Spinal cord (tissue), 10 donors: ENCODE measurements around the gene HECTD4. TPM values are rescaled to one million over a fixed set of nuclear protein-coding genes. Genes with fewer than 3 reads are reported as not detected.

ENCODE experiments used
- DNase-seq, 6 donors: peaks; one replicate each; pipeline versions ENCODE4 v3.0.0 to v3.0.0-alpha.2; 2013 to 2015; ENCODE audit warnings: low spot score in 6 of 6, low read depth in 4 of 6
- H3K27ac ChIP-seq: one replicate; pipeline ENCODE4 v1.5.1; 2013; ENCODE audit warnings: low read depth, low read length, control low read depth
- H3K27me3 ChIP-seq: one replicate; pipeline ENCODE4 v1.6.1; 2013; ENCODE audit warnings: low read length; ENCODE audit not compliant: control insufficient read depth, insufficient read depth
- H3K36me3 ChIP-seq: one replicate; pipeline ENCODE4 v1.6.1; 2013; ENCODE audit warnings: low read length; ENCODE audit not compliant: control insufficient read depth, insufficient read depth
- H3K4me1 ChIP-seq: one replicate; pipeline ENCODE4 v1.6.1; 2013; ENCODE audit warnings: low read length; ENCODE audit not compliant: control insufficient read depth, insufficient read depth
- H3K4me3 ChIP-seq: one replicate; pipeline ENCODE4 v1.5.1; 2013; ENCODE audit warnings: low read depth, low read length, control low read depth
- H3K9me3 ChIP-seq: one replicate; pipeline ENCODE4 v1.6.1; 2013; ENCODE audit warnings: low read length; ENCODE audit not compliant: control insufficient read depth, insufficient read depth
- WGBS: methylation state at CpG from one replicate; pipeline ENCODE4 v1.1.5; 2013; ENCODE audit warnings: missing lambda C conversion rate; ENCODE audit not compliant: insufficient coverage; 5-methylcytosine and 5-hydroxymethylcytosine counted together
- polyA plus RNA-seq, 2 donors: library from polyadenylated mRNA; unstranded; fragments of 120-200 nt; gene quantifications; one replicate each; pipeline ENCODE4 v1.2.1, GENCODE V29; 2013; ENCODE audit not compliant: insufficient read length in 2 of 2
- total RNA-seq, 2 donors: library from RNA; depleted of rRNA in 1 of 2; stranded (reverse); fragments of 120-200 nt in 1 of 2; fragments of >200 nt in 1 of 2; gene quantifications; one replicate each; pipeline versions ENCODE4 v1.2.3 to v1.2.4, GENCODE V29; 2013 to 2014
- donor health status: healthy.

HECTD4 gene
- total and polyA plus RNA-seq, 4 donors = 54.0 to 121 (median 111) TPM

DNA sequence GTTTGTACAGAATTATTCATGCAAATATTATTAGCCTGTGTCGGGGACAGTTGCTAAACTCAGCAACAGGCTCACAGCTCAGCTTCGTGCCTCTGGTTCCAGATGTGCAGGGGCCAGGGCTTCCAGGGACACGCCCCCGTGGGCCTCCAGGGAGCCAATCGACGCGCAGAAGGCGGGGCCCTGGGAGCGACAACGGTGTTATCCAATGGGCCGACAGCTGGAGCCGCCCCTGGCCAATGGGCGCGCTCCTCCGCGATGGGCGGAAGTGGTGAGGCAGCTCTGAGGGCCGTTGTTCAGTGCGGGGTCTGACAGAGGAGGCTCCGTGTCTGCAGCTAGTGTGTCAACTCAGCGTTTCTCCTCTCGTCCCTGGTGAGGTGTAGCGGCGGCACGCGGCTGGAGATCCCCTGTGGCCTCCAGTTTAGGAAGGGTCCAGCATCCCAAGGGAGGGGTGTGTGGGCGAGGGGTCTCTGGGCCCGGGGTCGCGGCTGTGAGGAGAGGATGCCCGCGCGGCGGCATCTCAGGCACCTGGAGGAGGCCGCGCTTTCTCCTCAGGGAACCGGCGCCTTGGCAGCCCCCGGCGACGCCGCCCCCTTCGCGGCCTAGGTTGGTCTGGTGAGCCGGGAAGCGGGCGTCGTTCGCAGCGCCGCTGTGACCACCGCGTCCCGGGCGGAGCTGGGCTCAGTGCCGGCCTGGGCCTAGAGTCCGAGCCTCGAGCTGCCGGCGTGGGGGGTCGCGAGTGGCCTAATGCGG, 256.8 kb downstream of the HECTD4 start, which contains the start of gene TRAFD1:
Gene TRAFD1 (plus strand): TSS at position 311 of the 750 bp plus-strand sequence. CDS start 4,963 bp downstream, outside the sequence.
- H3K4me3 ChIP-seq = peak within 1 kb of the TSS; percentile 79
- H3K9me3 ChIP-seq = no peaks in the 10 kb centered on the region
- H3K27me3 ChIP-seq = no peaks in the 10 kb centered on the region
- WGBS = 0% methylated on average over 60 of the region's 63 CpGs
- DNase-seq = peak; percentile 92 to 99 (median 94)
- peak within 1 kb of the TSS; percentile 91 for H3K27ac ChIP-seq
- no peaks in the 10 kb centered on the region for H3K36me3 ChIP-seq
- peaks cover 14% of the 10 kb centered on the region for H3K4me1 ChIP-seq

DNA sequence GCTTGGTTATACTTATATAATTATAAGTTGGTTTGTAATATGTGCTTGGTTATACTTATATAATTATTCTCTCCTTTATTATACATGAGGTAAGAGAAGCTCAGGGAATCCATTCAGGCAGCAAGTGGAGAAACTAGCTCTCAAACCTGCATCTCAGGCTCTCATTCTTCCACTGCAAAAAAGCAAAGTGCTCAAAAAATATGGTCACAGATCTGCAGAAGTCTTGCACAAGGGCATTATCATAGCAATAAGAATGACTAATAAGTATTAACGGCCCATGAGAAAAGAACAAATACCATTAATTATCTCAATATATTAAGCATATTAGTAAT, 257.3 kb downstream of the HECTD4 start:
- Histone ChIP-seq H3K36me3 (no peaks in the 10 kb centered on the region), H3K4me1 (peaks cover 14% of the 10 kb centered on the region), H3K27me3 (no peaks in the 10 kb centered on the region), H3K4me3 (peak overlapping the region; percentile 79), H3K9me3 (no peaks in the 10 kb centered on the region), H3K27ac (peak overlapping the region; percentile 2)
- WGBS = no CpG with 5 or more reads among the region's 1 CpG
- DNase-seq = no peak

DNA sequence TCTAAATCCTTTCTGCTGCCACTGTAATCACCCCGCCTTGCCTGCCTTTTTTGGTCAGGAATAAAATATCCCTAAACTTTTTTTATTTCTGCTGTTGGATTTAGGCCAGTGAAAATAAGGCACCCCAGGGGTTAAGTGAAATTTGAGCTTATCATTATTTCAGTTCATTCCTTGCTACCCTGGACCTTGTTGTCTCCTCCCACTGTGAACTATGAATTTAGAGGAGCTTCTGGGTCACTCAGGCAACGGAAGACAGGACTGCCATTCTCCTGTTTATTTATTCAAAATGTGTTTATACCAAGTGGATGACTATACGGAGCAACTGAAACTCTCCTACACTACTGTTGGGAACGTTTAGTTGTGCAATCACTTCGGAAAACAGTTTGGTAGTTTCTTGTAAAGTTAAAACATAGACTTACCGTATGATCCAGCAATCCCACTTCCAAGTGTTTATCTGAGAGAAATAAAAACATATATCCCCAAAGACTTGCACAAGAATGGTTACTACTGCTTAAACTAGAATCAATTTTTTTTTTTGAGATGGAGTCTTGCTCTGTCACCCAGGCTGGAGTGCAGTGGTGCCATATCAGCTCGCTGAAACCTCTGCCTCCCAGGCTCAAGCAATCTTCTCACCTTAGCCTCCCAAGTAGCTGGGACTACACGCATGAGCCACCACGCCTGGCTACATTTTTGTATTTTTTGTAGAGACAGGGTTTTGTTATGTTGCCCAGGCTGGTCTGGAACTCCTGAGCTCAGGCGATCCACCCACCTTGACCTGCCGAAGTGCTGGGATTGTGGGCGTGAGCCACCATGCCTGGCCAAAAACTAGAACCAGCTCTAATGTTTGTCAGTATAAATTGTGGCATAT, 259.2 kb downstream of the HECTD4 start:
- DNase-seq = no peak
- Histone ChIP-seq H3K27ac (no peak overlapping the region), H3K9me3 (no peaks in the 10 kb centered on the region), H3K27me3 (no peaks in the 10 kb centered on the region), H3K4me1 (peaks cover 14% of the 10 kb centered on the region), H3K4me3 (no peak overlapping the region), H3K36me3 (no peaks in the 10 kb centered on the region)
- WGBS = 81% methylated on average over 2 of the region's 12 CpGs

DNA sequence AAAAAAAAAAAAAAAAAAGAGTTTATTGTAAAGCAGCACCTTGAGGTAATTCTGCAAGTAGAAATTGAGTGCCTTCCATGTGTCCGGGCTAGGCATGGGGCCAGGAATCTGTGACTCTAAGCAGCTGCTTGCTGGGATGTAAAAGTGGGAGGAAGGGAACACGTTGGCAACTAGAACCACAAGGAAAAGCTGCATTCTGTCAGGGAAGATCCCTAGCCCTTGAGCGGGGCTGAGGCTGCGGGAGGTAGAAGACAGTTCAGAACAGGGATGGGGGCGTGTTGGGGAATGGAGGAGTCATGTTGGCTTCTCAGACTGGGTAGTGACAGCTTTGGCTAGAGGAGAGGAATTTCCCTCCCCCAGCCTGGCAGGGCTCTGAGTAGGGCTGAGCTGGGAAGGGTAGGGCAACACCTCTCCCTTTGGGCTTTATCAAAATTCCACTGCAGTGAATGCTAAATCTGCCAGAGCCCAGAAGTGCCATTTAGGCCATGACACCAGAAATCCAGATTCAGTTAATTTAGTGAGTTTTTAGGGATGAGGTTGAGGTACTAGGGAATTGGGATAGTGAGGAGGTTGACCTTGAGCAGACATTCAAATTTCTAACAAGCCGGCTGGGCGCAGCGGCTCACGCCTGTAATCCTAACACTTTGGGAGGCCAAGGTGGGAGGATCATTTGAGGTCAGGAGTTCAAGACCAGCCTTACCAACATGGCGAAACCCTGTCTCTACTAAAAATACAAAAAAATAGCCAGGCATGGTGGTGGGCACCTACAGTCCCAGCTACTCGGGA, 260.3 kb downstream of the HECTD4 start:
- H3K9me3 ChIP-seq = no peaks in the 10 kb centered on the region
- H3K4me3 ChIP-seq = no peak overlapping the region
- peak in 2 of 6 donors; percentile 48 to 72 for DNase-seq
- H3K27ac ChIP-seq = no peak overlapping the region
- WGBS = 41% methylated on average over 8 of the region's 11 CpGs
- peaks cover 14% of the 10 kb centered on the region for H3K4me1 ChIP-seq
- H3K36me3 ChIP-seq = no peaks in the 10 kb centered on the region
- H3K27me3 ChIP-seq = no peaks in the 10 kb centered on the region

DNA sequence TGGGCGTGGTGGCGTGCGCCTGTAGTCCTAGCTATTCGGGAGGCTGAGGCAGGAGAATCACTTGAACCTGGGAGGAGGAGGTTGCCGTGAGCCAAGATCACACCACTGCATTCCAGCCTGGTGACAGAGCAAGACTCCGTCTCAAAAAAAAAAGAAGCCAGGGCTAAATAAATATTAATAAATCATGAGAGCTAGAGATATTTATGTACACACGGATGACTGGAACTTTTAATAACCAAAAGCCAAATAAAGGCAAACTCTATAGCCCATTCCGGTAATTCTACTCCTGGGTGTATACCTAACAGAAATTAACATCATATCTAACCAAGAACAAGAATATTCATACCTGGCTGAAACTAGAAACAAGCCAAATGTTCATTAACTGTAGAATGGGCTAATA, 264.5 kb downstream of the HECTD4 start:
- Histone ChIP-seq H3K4me1 (peaks cover 8% of the 10 kb centered on the region), H3K4me3 (no peak overlapping the region), H3K27me3 (no peaks in the 10 kb centered on the region), H3K36me3 (no peaks in the 10 kb centered on the region), H3K27ac (no peak overlapping the region), H3K9me3 (no peaks in the 10 kb centered on the region)
- no peak for DNase-seq
- 100% methylated on average over 4 of the region's 8 CpGs for WGBS

DNA sequence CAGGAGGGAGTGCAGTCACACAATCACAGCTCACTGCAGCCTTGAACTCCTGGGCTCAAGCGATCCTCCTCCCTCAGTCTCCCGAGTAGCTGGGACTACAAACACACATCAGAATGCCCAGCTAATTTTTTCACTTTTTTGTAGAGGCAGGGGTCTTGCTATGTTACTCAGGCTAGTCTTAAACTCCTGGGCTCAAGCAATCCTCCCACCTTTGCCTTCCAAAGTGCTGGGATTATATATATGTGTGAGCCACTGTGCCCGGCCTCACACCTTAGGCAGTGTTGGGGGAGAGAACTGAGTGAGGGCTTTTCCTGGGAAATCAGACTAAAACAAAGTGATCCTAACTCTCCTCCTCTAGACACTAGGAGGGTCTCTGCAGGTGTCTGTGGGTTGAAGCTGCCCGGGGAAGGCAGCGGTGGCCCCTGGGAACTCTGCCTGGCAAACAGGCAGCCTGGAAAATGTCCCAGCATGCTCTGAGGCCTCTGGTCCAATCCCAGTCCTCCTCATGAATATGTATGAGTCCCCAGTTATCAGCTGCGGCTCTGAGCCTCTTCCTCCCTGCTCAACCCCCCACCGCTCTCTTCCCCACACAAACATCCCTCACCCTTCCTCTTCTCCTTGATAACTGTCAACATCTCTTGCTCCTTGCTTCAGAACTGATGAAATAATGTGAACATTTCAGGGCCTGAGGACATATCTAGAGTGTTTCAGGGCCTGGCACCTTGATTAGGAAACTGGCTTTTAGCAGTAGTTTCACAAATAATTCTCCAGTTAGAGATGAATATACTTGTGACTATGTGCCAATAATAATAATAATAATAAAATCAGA, 265.8 kb downstream of the HECTD4 start:
- H3K9me3 ChIP-seq = no peaks in the 10 kb centered on the region
- DNase-seq = peak; percentile 62 to 96 (median 71)
- no peaks in the 10 kb centered on the region for H3K36me3 ChIP-seq
- H3K4me1 ChIP-seq = peaks cover 8% of the 10 kb centered on the region
- 0% methylated on average over 3 of the region's 7 CpGs for WGBS
- no peaks in the 10 kb centered on the region for H3K27me3 ChIP-seq
- H3K4me3 ChIP-seq = peak overlapping the region; percentile 11
- peak overlapping the region; percentile 67 for H3K27ac ChIP-seq

DNA sequence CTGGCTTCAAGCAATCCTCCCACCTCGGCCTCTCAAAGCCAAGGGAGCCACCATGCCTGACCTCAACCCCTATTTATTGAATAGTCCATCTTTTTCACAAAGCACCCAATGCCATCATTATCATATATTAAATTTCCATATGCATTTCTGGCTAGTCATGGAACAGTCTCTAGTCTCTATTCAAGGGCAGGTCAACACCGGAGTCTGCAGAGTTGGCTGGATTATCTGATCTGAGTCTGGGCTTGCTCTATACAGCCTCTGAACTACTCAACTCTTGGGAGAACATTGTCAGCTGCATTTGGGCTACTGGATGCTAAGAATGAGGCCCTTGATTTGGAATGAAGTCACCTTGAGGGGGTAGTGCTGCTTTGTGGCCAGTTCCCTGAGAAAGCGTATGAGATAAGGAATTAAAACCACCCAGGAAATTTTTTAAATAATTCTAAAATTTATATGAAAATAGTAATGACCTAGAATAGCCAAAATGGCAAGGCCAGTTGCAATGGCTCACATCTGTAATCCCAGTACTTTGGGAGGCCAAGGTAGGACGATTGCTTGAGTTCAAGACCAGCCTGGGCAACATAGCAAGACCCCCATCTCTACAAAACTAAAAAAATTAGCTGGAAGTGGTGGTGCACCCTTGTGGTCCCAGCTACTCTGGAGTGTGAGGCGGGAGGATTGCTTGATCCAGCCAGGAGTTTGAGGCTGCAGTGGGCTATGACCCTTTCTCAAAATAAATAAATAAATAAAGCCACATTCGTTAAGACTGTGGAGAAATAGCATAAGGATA, 266.8 kb downstream of the HECTD4 start:
- Histone ChIP-seq H3K27ac (no peak overlapping the region), H3K4me3 (no peak overlapping the region), H3K4me1 (peaks cover 8% of the 10 kb centered on the region), H3K27me3 (no peaks in the 10 kb centered on the region), H3K9me3 (no peaks in the 10 kb centered on the region), H3K36me3 (no peaks in the 10 kb centered on the region)
- 100% methylated on average over 2 of the region's 6 CpGs for WGBS
- DNase-seq = no peak

DNA sequence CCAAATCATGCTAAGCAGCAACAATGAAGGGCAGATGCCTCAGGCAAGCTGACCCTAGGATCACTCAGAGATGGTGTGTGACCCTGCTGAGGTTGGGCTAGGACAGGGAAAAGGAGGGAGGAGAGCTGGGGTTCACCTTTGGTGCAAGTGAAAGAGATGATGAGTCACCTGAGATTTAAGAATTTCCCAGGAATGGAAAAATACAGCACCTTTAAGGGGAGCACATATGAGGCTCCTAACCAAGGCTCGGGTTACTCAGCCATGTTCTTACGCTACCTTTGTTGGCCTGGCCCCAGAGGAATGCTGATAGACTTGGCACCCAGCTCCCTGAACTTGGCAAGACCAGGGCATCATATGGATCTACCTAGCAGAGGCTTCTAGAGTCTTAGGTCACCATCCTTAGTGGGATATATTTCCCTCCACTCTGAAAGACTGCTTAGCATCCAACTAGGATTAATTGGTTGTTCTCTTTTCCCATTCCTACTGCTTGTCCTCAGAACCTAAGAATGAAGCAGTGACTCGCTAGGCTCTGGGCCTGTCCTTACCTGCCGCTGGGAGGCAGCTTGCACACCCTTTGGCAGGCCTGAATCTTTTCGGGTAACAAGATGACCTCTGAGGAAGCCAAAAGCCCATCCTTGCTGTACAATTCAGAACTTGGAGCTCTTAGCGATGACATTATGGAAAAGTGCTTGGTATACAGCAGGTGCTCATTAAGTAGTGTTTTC, 269.7 kb downstream of the HECTD4 start:
- WGBS = 92% methylated on average over 5 of the region's 6 CpGs
- Histone ChIP-seq H3K27ac (no peak overlapping the region), H3K4me1 (peaks cover 16% of the 10 kb centered on the region), H3K9me3 (no peaks in the 10 kb centered on the region), H3K4me3 (no peak overlapping the region), H3K27me3 (no peaks in the 10 kb centered on the region), H3K36me3 (no peaks in the 10 kb centered on the region)
- DNase-seq = no peak
